ENCODE results near the gene PPP1R36. TPM values are rescaled to one million over a fixed set of nuclear protein-coding genes. Genes with fewer than 3 reads are reported as not detected.

Gene PPP1R36
- total and polyA plus RNA-seq, 2 of the 13 experiments (the other 11 are each of a cell fraction or from before 2014, with no cell fraction given), result 0.11 to 0.17 TPM

DNA sequence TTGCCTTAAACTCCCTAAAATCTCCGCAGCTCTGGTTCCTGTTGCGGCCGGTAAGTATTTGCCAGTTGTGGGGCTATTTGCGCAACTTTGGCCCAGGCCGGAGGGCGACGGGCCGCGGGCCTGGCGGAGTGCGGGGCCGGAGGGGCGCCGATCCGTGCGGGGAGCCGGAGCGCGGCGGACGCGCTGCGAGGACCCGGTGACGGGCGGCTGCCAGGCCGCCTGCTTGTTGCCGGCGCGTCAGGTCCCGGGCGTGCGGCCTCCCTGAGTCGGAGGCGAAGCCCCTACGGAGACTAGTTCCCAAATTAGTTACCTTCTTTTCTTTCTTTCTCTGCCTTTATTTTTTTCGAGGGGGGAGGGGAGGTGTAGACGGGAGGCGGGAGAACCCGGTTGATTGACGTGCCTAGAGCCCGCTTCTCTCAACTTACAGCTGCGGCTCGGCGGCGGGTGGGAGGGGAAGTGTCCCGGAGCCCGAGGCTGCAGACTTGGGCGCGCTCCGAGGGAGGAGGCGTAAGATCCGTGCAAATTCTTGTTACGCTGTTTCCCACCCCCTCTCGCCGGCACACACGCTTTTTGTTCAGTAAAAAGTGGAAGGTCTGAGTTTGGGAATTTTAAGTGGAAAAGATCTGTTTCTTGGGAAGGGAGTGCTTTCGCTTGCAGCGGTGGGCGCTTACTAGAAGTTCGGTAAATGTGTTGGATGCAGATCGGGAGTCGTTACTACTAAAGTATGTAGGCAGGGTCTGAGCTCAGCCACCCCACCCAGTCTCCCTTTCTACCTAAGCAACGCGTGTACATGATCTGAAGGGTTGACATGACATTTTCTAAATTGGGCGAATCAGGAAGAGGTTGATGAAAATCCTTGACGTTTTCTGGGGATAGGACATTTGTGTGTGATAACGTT lies 44.6 kb upstream of the PPP1R36 start (continued):
- TF ChIP-seq, protein P1, sequence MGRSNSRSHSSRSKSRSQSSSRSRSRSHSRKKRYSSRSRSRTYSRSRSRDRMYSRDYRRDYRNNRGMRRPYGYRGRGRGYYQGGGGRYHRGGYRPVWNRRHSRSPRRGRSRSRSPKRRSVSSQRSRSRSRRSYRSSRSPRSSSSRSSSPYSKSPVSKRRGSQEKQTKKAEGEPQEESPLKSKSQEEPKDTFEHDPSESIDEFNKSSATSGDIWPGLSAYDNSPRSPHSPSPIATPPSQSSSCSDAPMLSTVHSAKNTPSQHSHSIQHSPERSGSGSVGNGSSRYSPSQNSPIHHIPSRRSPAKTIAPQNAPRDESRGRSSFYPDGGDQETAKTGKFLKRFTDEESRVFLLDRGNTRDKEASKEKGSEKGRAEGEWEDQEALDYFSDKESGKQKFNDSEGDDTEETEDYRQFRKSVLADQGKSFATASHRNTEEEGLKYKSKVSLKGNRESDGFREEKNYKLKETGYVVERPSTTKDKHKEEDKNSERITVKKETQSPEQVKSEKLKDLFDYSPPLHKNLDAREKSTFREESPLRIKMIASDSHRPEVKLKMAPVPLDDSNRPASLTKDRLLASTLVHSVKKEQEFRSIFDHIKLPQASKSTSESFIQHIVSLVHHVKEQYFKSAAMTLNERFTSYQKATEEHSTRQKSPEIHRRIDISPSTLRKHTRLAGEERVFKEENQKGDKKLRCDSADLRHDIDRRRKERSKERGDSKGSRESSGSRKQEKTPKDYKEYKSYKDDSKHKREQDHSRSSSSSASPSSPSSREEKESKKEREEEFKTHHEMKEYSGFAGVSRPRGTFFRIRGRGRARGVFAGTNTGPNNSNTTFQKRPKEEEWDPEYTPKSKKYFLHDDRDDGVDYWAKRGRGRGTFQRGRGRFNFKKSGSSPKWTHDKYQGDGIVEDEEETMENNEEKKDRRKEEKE (IDR thresholded peaks at IDR 0.05), result no peak
- TF ChIP-seq, protein P2, sequence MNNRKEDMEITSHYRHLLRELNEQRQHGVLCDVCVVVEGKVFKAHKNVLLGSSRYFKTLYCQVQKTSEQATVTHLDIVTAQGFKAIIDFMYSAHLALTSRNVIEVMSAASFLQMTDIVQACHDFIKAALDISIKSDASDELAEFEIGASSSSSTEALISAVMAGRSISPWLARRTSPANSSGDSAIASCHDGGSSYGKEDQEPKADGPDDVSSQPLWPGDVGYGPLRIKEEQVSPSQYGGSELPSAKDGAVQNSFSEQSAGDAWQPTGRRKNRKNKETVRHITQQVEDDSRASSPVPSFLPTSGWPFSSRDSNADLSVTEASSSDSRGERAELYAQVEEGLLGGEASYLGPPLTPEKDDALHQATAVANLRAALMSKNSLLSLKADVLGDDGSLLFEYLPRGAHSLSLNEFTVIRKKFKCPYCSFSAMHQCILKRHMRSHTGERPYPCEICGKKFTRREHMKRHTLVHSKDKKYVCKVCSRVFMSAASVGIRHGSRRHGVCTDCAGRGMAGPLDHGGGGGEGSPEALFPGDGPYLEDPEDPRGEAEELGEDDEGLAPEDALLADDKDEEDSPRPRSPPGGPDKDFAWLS (CRISPR knock-in tag; IDR thresholded peaks at IDR 0.05; ENCODE audit: borderline replicate concordance), result no peak
- TF ChIP-seq, protein P3, sequence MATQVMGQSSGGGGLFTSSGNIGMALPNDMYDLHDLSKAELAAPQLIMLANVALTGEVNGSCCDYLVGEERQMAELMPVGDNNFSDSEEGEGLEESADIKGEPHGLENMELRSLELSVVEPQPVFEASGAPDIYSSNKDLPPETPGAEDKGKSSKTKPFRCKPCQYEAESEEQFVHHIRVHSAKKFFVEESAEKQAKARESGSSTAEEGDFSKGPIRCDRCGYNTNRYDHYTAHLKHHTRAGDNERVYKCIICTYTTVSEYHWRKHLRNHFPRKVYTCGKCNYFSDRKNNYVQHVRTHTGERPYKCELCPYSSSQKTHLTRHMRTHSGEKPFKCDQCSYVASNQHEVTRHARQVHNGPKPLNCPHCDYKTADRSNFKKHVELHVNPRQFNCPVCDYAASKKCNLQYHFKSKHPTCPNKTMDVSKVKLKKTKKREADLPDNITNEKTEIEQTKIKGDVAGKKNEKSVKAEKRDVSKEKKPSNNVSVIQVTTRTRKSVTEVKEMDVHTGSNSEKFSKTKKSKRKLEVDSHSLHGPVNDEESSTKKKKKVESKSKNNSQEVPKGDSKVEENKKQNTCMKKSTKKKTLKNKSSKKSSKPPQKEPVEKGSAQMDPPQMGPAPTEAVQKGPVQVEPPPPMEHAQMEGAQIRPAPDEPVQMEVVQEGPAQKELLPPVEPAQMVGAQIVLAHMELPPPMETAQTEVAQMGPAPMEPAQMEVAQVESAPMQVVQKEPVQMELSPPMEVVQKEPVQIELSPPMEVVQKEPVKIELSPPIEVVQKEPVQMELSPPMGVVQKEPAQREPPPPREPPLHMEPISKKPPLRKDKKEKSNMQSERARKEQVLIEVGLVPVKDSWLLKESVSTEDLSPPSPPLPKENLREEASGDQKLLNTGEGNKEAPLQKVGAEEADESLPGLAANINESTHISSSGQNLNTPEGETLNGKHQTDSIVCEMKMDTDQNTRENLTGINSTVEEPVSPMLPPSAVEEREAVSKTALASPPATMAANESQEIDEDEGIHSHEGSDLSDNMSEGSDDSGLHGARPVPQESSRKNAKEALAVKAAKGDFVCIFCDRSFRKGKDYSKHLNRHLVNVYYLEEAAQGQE (IDR thresholded peaks at IDR 0.05; ENCODE audit: borderline replicate concordance in 1 of 2, low read depth in 1 of 2, low read length in 2 of 2), result 0 out of 4 replicates have a peak, but pooled peaks of 1 of the 2 experiments have one; percentile 0
- TF ChIP-seq, protein P4, sequence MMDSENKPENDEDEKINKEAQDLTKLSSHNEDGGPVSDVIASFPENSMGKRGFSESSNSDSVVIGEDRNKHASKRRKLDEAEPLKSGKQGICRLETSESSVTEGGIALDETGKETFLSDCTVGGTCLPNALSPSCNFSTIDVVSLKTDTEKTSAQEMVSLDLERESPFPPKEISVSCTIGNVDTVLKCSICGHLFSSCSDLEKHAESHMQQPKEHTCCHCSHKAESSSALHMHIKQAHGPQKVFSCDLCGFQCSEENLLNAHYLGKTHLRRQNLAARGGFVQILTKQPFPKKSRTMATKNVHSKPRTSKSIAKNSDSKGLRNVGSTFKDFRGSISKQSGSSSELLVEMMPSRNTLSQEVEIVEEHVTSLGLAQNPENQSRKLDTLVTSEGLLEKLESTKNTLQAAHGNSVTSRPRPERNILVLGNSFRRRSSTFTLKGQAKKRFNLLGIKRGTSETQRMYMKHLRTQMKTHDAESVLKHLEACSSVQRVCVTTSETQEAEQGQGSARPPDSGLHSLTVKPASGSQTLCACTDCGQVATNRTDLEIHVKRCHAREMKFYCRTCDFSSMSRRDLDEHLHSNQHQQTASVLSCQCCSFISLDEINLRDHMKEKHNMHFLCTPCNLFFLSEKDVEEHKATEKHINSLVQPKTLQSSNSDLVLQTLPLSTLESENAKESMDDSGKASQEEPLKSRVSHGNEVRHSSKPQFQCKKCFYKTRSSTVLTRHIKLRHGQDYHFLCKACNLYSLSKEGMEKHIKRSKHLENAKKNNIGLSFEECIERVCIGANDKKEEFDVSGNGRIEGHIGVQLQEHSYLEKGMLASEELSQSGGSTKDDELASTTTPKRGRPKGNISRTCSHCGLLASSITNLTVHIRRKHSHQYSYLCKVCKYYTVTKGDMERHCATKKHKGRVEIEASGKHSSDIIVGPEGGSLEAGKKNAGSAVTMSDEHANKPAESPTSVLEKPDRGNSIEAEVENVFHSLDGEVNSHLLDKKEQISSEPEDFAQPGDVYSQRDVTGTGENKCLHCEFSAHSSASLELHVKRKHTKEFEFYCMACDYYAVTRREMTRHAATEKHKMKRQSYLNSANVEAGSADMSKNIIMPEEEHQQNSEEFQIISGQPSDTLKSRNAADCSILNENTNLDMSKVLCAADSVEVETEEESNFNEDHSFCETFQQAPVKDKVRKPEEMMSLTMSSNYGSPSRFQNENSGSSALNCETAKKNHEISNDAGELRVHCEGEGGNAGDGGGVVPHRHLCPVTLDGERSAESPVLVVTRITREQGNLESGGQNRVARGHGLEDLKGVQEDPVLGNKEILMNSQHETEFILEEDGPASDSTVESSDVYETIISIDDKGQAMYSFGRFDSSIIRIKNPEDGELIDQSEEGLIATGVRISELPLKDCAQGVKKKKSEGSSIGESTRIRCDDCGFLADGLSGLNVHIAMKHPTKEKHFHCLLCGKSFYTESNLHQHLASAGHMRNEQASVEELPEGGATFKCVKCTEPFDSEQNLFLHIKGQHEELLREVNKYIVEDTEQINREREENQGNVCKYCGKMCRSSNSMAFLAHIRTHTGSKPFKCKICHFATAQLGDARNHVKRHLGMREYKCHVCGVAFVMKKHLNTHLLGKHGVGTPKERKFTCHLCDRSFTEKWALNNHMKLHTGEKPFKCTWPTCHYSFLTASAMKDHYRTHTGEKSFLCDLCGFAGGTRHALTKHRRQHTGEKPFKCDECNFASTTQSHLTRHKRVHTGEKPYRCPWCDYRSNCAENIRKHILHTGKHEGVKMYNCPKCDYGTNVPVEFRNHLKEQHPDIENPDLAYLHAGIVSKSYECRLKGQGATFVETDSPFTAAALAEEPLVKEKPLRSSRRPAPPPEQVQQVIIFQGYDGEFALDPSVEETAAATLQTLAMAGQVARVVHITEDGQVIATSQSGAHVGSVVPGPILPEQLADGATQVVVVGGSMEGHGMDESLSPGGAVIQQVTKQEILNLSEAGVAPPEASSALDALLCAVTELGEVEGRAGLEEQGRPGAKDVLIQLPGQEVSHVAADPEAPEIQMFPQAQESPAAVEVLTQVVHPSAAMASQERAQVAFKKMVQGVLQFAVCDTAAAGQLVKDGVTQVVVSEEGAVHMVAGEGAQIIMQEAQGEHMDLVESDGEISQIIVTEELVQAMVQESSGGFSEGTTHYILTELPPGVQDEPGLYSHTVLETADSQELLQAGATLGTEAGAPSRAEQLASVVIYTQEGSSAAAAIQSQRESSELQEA (CRISPR knock-in tag; IDR thresholded peaks at IDR 0.05; ENCODE audit: not compliant biosample characterization), result no peak
- TF ChIP-seq PCBP2 (optimal IDR thresholded peaks at IDR 0.05; ENCODE audit: low read depth, low read length, poor library complexity, severe bottlenecking) (no peak), ZC3H13 (CRISPR knock-in tag; IDR thresholded peaks at IDR 0.05) (no peak), GTF2F1 (IDR thresholded peaks at IDR 0.05; ENCODE audit: low read length) (no peak), AGO2 (optimal IDR thresholded peaks at IDR 0.05; ENCODE audit: low read depth, low read length) (peak; percentile 15), KLF13 (CRISPR knock-in tag; IDR thresholded peaks at IDR 0.05) (no peak)

All from HepG2 (cell line).